ENCODE results near the gene NBAS.

DNA sequence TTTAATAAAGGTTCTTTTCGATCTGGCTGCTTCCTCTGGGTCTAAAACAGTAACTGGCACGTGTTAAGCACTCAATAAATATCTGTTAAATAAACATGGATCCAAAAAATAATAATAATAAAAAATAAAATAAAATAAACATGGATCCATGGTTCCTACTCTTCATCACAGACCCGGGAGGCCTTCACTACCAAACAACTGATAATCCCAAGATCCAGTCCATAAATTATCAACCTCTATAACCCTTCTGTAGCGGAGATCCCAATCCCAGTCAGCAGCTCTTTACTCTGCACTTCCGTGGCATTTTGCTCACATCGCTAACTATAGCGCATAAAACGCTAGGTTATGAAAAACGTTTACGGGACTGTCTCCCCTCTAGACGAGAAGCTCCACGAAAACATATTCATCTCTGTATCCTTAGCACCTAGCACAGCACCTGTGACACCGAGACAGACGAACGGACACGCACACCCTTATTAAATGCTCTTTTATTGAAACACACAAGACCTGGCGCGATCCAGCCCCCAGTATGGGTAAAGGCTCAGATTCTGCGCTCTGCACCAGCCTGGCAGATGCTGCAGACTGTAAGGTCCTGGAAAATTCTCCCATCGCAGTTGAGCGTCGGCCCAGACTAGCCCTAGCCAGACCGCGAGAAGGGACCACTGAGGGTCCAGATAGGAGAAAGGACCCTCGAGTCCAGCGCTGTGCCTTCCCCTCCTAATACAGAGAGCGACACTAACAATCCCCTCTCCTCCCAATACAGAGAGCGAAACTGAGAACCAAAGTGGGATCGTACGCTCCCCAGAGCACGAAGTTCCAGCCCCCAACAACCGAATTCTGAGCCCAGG lies 770 bp downstream of the NBAS start:
- TF ChIP-seq, protein P1, sequence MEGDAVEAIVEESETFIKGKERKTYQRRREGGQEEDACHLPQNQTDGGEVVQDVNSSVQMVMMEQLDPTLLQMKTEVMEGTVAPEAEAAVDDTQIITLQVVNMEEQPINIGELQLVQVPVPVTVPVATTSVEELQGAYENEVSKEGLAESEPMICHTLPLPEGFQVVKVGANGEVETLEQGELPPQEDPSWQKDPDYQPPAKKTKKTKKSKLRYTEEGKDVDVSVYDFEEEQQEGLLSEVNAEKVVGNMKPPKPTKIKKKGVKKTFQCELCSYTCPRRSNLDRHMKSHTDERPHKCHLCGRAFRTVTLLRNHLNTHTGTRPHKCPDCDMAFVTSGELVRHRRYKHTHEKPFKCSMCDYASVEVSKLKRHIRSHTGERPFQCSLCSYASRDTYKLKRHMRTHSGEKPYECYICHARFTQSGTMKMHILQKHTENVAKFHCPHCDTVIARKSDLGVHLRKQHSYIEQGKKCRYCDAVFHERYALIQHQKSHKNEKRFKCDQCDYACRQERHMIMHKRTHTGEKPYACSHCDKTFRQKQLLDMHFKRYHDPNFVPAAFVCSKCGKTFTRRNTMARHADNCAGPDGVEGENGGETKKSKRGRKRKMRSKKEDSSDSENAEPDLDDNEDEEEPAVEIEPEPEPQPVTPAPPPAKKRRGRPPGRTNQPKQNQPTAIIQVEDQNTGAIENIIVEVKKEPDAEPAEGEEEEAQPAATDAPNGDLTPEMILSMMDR (IDR thresholded peaks at IDR 0.05): no peak
- TF ChIP-seq POLR2AphosphoS5 (IDR thresholded peaks at IDR 0.05; ENCODE audit: insufficient read depth in 1 of 2, low read depth in 1 of 2): no peak
- TF ChIP-seq POLR2A (IDR thresholded peaks at IDR 0.05): no peak
